GM19035 (cell line): ENCODE data around the gene CELA2B.
"Not testable (repeated sequence)": the region's sequence is repeated elsewhere in the genome, so short reads cannot be mapped to it uniquely, and the experiment has no call there.

ENCODE experiments used
- ATAC-seq: cut with Tn5 transposase; IDR thresholded peaks from one replicate; pipeline ENCODE4 v1.9.1; 2021; ENCODE audit not compliant: unreplicated experiment

CELA2B gene

GRCh38 chr1:15465674-15466073 is 10.2 kb upstream of the CELA2B start:
- no peak for ATAC-seq

GRCh38 chr1:15466955-15467625 is 8.8 kb upstream of the CELA2B start:
- not testable (repeated sequence) for ATAC-seq

- ATAC-seq: no peak
These were observed 7.8 kb upstream of the CELA2B start for GRCh38 chr1:15468145-15468544.

- no peak for ATAC-seq
These were observed 6.5 kb upstream of the CELA2B start for GRCh38 chr1:15469361-15469760.

GRCh38 chr1:15469821-15470448 is 6.0 kb upstream of the CELA2B start:
- not testable (repeated sequence) for ATAC-seq

GRCh38 chr1:15471067-15471466 is 4.8 kb upstream of the CELA2B start:
- ATAC-seq: not testable (repeated sequence)

- not testable (repeated sequence) for ATAC-seq
These were observed 4.2 kb upstream of the CELA2B start for GRCh38 chr1:15471723-15472122.

- ATAC-seq: no peak
These were observed 3.3 kb upstream of the CELA2B start for GRCh38 chr1:15472587-15472986.

GRCh38 chr1:15476927-15477326 is 1.0 kb downstream of the CELA2B start:
- no peak for ATAC-seq

- ATAC-seq: no peak
These were observed 1.8 kb downstream of the CELA2B start for GRCh38 chr1:15477646-15478212.

GRCh38 chr1:15479654-15480347 is 3.9 kb downstream of the CELA2B start:
- ATAC-seq: no peak

GRCh38 chr1:15482455-15482854 is 6.6 kb downstream of the CELA2B start:
- ATAC-seq: not testable (repeated sequence)

GRCh38 chr1:15482983-15483543 is 7.2 kb downstream of the CELA2B start:
- not testable (repeated sequence) for ATAC-seq

GRCh38 chr1:15483971-15484370 is 8.1 kb downstream of the CELA2B start:
- no peak for ATAC-seq

- ATAC-seq: not testable (repeated sequence)
These were observed 8.5 kb downstream of the CELA2B start for GRCh38 chr1:15484443-15484842.

- ATAC-seq: no peak
These were observed 9.7 kb downstream of the CELA2B start for GRCh38 chr1:15485636-15486035.

- not testable (repeated sequence) for ATAC-seq
These were observed 11.1 kb downstream of the CELA2B start for GRCh38 chr1:15486844-15487610.

GRCh38 chr1:15488371-15488770 is 12.5 kb downstream of the CELA2B start:
- ATAC-seq: no peak

GRCh38 chr1:15489052-15489736 is 13.3 kb downstream of the CELA2B start:
- no peak for ATAC-seq

GRCh38 chr1:15491010-15491409 is 15.1 kb downstream of the CELA2B start:
- ATAC-seq: not testable (repeated sequence)
